HepG2 (cell line): Measurements from ENCODE around the gene CCL16. TPM values are rescaled to one million over a fixed set of nuclear protein-coding genes. Genes with fewer than 3 reads are reported as not detected.

Experiments
- ATAC-seq: fragments of 200-7000 bp; cut with Tn5 transposase; 3 replicates; pipeline ENCODE4 v1.9.1; 2020; ENCODE audit warnings: mild to moderate bottlenecking, moderate library complexity
- BruUV-seq: library from RNA; stranded (reverse); fragments of 400-500 nt; replicated peaks from 2 replicates; lab custom pipeline; 2021; lab: Mats Ljungman, UMichigan
- CTCF ChIA-PET: fragments of 300-600 bp; formaldehyde crosslinking; extraction: SDS; loops from one replicate; lab custom pipeline; 2021; ENCODE audit warnings: low total read pairs, inconsistent platforms, low intra/inter-chr PET ratio; lab: Yijun Ruan, JAX
- POLR2A ChIA-PET: fragments of 350-600 bp; sonication (Branson Sonifier 250); formaldehyde crosslinking; loops from one replicate; lab custom pipeline; 2020; ENCODE audit warnings: antibody characterized with exemption, inconsistent platforms; lab: Yijun Ruan, JAX
- DNase-seq: peaks from one replicate; pipeline ENCODE4 v3.0.0-alpha.2; 2015; ENCODE audit warnings: low spot score
- FAIRE-seq: peaks from 3 replicates; lab custom pipeline; 2011; peaks lifted over from hg19 to GRCh38; lab: Jason Lieb, UNC
- H2AFZ ChIP-seq: one replicate; pipeline ENCODE4 v1.6.1; 2011; ENCODE audit warnings: low read length, inconsistent platforms
- H3K27ac ChIP-seq: fragments of 300-600 bp; 3 replicates; pipeline ENCODE4 v1.8.0; 2011; ENCODE audit warnings: mixed run types, mild to moderate bottlenecking, mixed read lengths, low read length, inconsistent platforms; ENCODE audit not compliant: insufficient read depth; ENCODE audit errors: extremely low read length
- H3K27me3 ChIP-seq, 2 experiments: fragments of 200-600 bp in 1 of 2; 2 replicates in 1 of 2; 3 replicates in 1 of 2; pipeline versions ENCODE4 v1.6.0 to v1.8.0; 2011; ENCODE audit warnings: low read length in 2 of 2, mild to moderate bottlenecking in 2 of 2, moderate library complexity in 2 of 2, inconsistent platforms in 1 of 2; ENCODE audit not compliant: insufficient read depth in 2 of 2, control insufficient read depth in 1 of 2
- H3K36me3 ChIP-seq, 2 experiments: fragments of 200-600 bp in 1 of 2; replicated peaks in 1 of 2; 2 replicates in 1 of 2; 3 replicates in 1 of 2; pipeline versions ENCODE4 v1.5.1 to v1.8.0; 2011; ENCODE audit warnings: low read length in 2 of 2, inconsistent platforms in 1 of 2; ENCODE audit not compliant: insufficient read depth in 2 of 2, control insufficient read depth in 1 of 2
- H3K4me1 ChIP-seq: 2 replicates; pipeline ENCODE4 v1.5.1; 2012; ENCODE audit warnings: low read length, inconsistent platforms; ENCODE audit not compliant: insufficient read depth
- H3K4me2 ChIP-seq: 2 replicates; pipeline ENCODE4 v1.6.0; 2011; ENCODE audit warnings: low read depth, low read length, inconsistent platforms
- H3K4me3 ChIP-seq, 3 experiments: fragments of 200-600 bp in 1 of 3; sonication (generic), shearing (Covaris generic) in 1 of 3; replicated peaks in 1 of 3; 2 replicates each; pipeline ENCODE4 v1.5.1; 2011 to 2016; ENCODE audit warnings: low read length in 3 of 3, inconsistent platforms in 2 of 3, low read depth in 2 of 3, mild to moderate bottlenecking in 2 of 3, control low read depth in 1 of 3, mixed read lengths in 1 of 3; ENCODE audit not compliant: insufficient read depth in 1 of 3
- H3K79me2 ChIP-seq: one replicate; pipeline ENCODE4 v1.6.1; 2011; ENCODE audit warnings: low read length, inconsistent platforms; ENCODE audit not compliant: insufficient read depth
- H3K9ac ChIP-seq: 2 replicates; pipeline ENCODE4 v1.6.0; 2011; ENCODE audit warnings: mild to moderate bottlenecking, low read depth, low read length, inconsistent platforms; ENCODE audit not compliant: insufficient read depth
- H3K9me3 ChIP-seq: 2 replicates; pipeline ENCODE4 v1.5.1; 2012; ENCODE audit warnings: mild to moderate bottlenecking, low read length
- H4K20me1 ChIP-seq: 2 replicates; pipeline ENCODE4 v1.6.0; 2011; ENCODE audit warnings: inconsistent platforms, mild to moderate bottlenecking, low read length, moderate library complexity; ENCODE audit not compliant: insufficient read depth
- ARNTL ChIP-seq: sonication (generic); formaldehyde crosslinking; IDR thresholded peaks from 2 replicates; pipeline ENCODE4 v1.4.0; 2020; ENCODE audit warnings: mild to moderate bottlenecking, missing genetic modification reagents
- HNRNPUL1 ChIP-seq: fragments of 200-400 bp; formaldehyde crosslinking; IDR thresholded peaks from 2 replicates; pipeline ENCODE4 v1.6.1; 2017; ENCODE audit warnings: low read depth, mild to moderate bottlenecking, low read length, moderate library complexity
- NFE2 ChIP-seq: sonication (generic); formaldehyde crosslinking; IDR thresholded peaks from 2 replicates; pipeline ENCODE4 v1.4.0; 2020; ENCODE audit warnings: missing genetic modification reagents
- RNF219 ChIP-seq: sonication (generic); formaldehyde crosslinking; IDR thresholded peaks from 2 replicates; pipeline ENCODE4 v1.5.0; 2020; ENCODE audit warnings: mild to moderate bottlenecking, missing genetic modification reagents
- ZFP37 ChIP-seq: sonication (generic); formaldehyde crosslinking; IDR thresholded peaks from 2 replicates; pipeline ENCODE4 v1.4.0; 2020; ENCODE audit warnings: missing genetic modification reagents, borderline replicate concordance
- ZNF691 ChIP-seq: sonication (generic); formaldehyde crosslinking; IDR thresholded peaks from 2 replicates; pipeline ENCODE4 v1.4.0; 2020; ENCODE audit warnings: missing genetic modification reagents, low read depth, mild to moderate bottlenecking, borderline replicate concordance
- ZNF761 ChIP-seq: sonication (generic); formaldehyde crosslinking; conservative IDR thresholded peaks from 2 replicates; pipeline ENCODE4 v1.4.0; 2020; ENCODE audit warnings: mild to moderate bottlenecking, missing genetic modification reagents
- WGBS: methylation state at CpG from one replicate; pipeline ENCODE4 v1.1.6; 2017; ENCODE audit warnings: low lambda C conversion rate; 5-methylcytosine and 5-hydroxymethylcytosine counted together
- in situ Hi-C: cut with HindIII; loops from 2 replicates; pipeline ENCODE4 v1.10.0; 2017; ENCODE audit warnings: low pct_unique_long_range_greater_than_20kb; ENCODE audit not compliant: extremely low pct_ligation_motif_present
- intact Hi-C: fragments of 100-400 bp; cut with micrococcal nuclease; formaldehyde crosslinking; loops from one replicate; pipeline ENCODE4 v1.10.0; 2022; ENCODE audit not compliant: unreplicated experiment
- polyA plus RNA-seq, 8 experiments: library from polyadenylated mRNA; depleted of rRNA in 3 of 8; stranded (reverse) in 7 of 8; unstranded in 1 of 8; fragments of >200 nt; fragmentation: Illumina TruSeq in 4 of 8; extraction: Trizol in 4 of 8; gene quantifications; 2 replicates each; pipeline versions ENCODE4 v1.2.1 to v1.2.3, GENCODE V29; 2011 to 2016; ENCODE audit warnings: low read depth in 4 of 8, missing spikeins in 1 of 8, mixed read lengths in 1 of 8; ENCODE audit not compliant: insufficient read depth in 1 of 8
- total RNA-seq, 5 experiments: library from RNA; depleted of rRNA; stranded (reverse); fragments of >200 nt; fragmentation: Illumina TruSeq; extraction: Trizol; gene quantifications; 2 replicates each; pipeline ENCODE4 v1.2.3, GENCODE V29; 2016; ENCODE audit warnings: low read depth in 1 of 5
- TF ChIP-seq, protein P1 (sequence below): sonication (generic); formaldehyde crosslinking; IDR thresholded peaks from 2 replicates; pipeline ENCODE4 v1.8.0; 2022; ENCODE audit warnings: mild to moderate bottlenecking, missing genetic modification reagents

The CCL16 gene
- total and polyA plus RNA-seq, 2 of the 13 experiments (the other 11 are each of a cell fraction or from before 2014, with no cell fraction given): 2.0 to 14.7 TPM

GRCh38 chr17:35986643-35987042 is 5.3 kb upstream of the CCL16 start, which contains the start of gene CCL14:
Gene CCL14, minus strand, starts transcription at chr17:35986729. Its CDS starts 80 bp downstream, at chr17:35986649.
- no peaks in the 10 kb centered on the region for H3K79me2 ChIP-seq
- CTCF ChIA-PET: no interaction called here
- FAIRE-seq: no peak
- no peak for ATAC-seq
- in situ Hi-C loops (no loop called here), intact Hi-C loops (no loop called here)
- H3K9me3 ChIP-seq: no peaks in the 10 kb centered on the region
- H3K4me3 ChIP-seq: no peak within 1 kb of the TSS
- H3K9ac ChIP-seq: no peak within 1 kb of the TSS
- H3K27me3 ChIP-seq: no peaks in the 10 kb centered on the region
- peaks cover 50% of the 10 kb centered on the region for H3K4me1 ChIP-seq
- whole genome bisulfite sequencing: 93% methylated on average over 1 of the region's 1 CpG
- TF ChIP-seq NFE2 (CRISPR knock-in tag): no peak
- TF ChIP-seq HNRNPUL1: no peak
- no peak for TF ChIP-seq ZNF691 (CRISPR knock-in tag)
- no peak for TF ChIP-seq ARNTL
- TF ChIP-seq, protein P1, sequence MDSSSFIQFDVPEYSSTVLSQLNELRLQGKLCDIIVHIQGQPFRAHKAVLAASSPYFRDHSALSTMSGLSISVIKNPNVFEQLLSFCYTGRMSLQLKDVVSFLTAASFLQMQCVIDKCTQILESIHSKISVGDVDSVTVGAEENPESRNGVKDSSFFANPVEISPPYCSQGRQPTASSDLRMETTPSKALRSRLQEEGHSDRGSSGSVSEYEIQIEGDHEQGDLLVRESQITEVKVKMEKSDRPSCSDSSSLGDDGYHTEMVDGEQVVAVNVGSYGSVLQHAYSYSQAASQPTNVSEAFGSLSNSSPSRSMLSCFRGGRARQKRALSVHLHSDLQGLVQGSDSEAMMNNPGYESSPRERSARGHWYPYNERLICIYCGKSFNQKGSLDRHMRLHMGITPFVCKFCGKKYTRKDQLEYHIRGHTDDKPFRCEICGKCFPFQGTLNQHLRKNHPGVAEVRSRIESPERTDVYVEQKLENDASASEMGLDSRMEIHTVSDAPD (CRISPR knock-in tag): no peak
- TF ChIP-seq ZFP37 (CRISPR knock-in tag): no peak
- no peak for TF ChIP-seq RNF219 (CRISPR knock-in tag)
- no peak for TF ChIP-seq ZNF761 (CRISPR knock-in tag)
- no peak within 1 kb of the TSS for H3K4me2 ChIP-seq
- BruUV-seq: no TSS peak
- no peaks in the 10 kb centered on the region for H4K20me1 ChIP-seq
- no peak within 1 kb of the TSS for H3K27ac ChIP-seq
- peaks cover 0 to 6% of the 10 kb centered on the region in 2 experiments; a peak in 2 of 5 replicates for H3K36me3 ChIP-seq
- POLR2A ChIA-PET: no interaction called here
- no peak for DNase-seq
- H2AFZ ChIP-seq: no peak within 1 kb of the TSS
